WTC11 (cell line): ENCODE measurements around the gene ATP6V0D1. TPM values are rescaled to one million over a fixed set of nuclear protein-coding genes. Genes with fewer than 3 reads are reported as not detected.

Source experiments
- ATAC-seq: fragments of 200-7000 bp; cut with Tn5 transposase; 2 replicates; pipeline ENCODE4 v1.10.0; 2021; ENCODE audit warnings: mild to moderate bottlenecking, moderate library complexity
- CTCF ChIA-PET: fragments of 300-600 bp; sonication (Branson Sonifier 250); formaldehyde crosslinking; loops from one replicate; lab custom pipeline; 2021; ENCODE audit warnings: antibody characterized with exemption; lab: Charles Lee
- POLR2A ChIA-PET: fragments of 350-600 bp; sonication (Branson Sonifier 250); formaldehyde crosslinking; loops from one replicate; lab custom pipeline; 2021; ENCODE audit warnings: antibody characterized with exemption; lab: Charles Lee
- DNase-seq: peaks from one replicate; pipeline ENCODE4 v3.0.0; 2021; ENCODE audit warnings: low spot score
- H3K27ac Mint-ChIP-seq: 2 replicates; pipeline ENCODE4 v1.8.0; 2021; ENCODE audit warnings: mixed read lengths
- H3K27me3 Mint-ChIP-seq: 2 replicates; pipeline ENCODE4 v1.8.0; 2021; ENCODE audit warnings: low read depth, mild to moderate bottlenecking, moderate library complexity, mixed read lengths
- H3K36me3 Mint-ChIP-seq: 2 replicates; pipeline ENCODE4 v1.8.0; 2021; ENCODE audit warnings: mixed read lengths
- H3K4me1 Mint-ChIP-seq: 2 replicates; pipeline ENCODE4 v1.8.0; 2022; ENCODE audit warnings: mixed read lengths
- H3K4me3 Mint-ChIP-seq: 2 replicates; pipeline ENCODE4 v1.8.0; 2021; ENCODE audit warnings: mild to moderate bottlenecking, moderate library complexity, mixed read lengths
- H3K9me3 Mint-ChIP-seq: 2 replicates; pipeline ENCODE4 v1.8.0; 2021; ENCODE audit warnings: mixed read lengths
- ELF4 ChIP-seq: sonication (generic); formaldehyde crosslinking; IDR thresholded peaks from 2 replicates; pipeline ENCODE4 v1.8.1; 2022; ENCODE audit warnings: low read depth, mild to moderate bottlenecking, moderate library complexity, missing genetic modification reagents
- MXD4 ChIP-seq: fragments of 250-450 bp; sonication (Bioruptor Pico); IDR thresholded peaks from 2 replicates; pipeline ENCODE4 v1.8.0; 2021; ENCODE audit warnings: mild to moderate bottlenecking, moderate library complexity, borderline replicate concordance
- NFYB ChIP-seq: sonication (generic); formaldehyde crosslinking; conservative IDR thresholded peaks from 2 replicates; pipeline ENCODE4 v1.8.0; 2022; ENCODE audit warnings: low read depth, missing genetic modification reagents
- SMAD4 ChIP-seq: sonication (generic); formaldehyde crosslinking; IDR thresholded peaks from 2 replicates; pipeline ENCODE4 v1.8.0; 2022; ENCODE audit warnings: mild to moderate bottlenecking, missing genetic modification reagents
- SOX15 ChIP-seq: fragments of 250-450 bp; sonication (Bioruptor Pico); IDR thresholded peaks from 2 replicates; pipeline ENCODE4 v1.9.0; 2021; ENCODE audit warnings: mild to moderate bottlenecking
- ZBTB21 ChIP-seq: sonication (generic); formaldehyde crosslinking; IDR thresholded peaks from 2 replicates; pipeline ENCODE4 v1.8.1; 2023; ENCODE audit warnings: mild to moderate bottlenecking, missing genetic modification reagents, borderline replicate concordance
- ZNF317 ChIP-seq: sonication (generic); formaldehyde crosslinking; IDR thresholded peaks from 2 replicates; pipeline ENCODE4 v1.8.1; 2023; ENCODE audit warnings: low read depth, mild to moderate bottlenecking, moderate library complexity, missing genetic modification reagents, borderline replicate concordance
- total RNA-seq: library from RNA; stranded (reverse); gene quantifications from 3 replicates; pipeline ENCODE4 v1.2.3, GENCODE V29; 2021
- TF ChIP-seq, protein P1 (sequence below): sonication (generic); formaldehyde crosslinking; IDR thresholded peaks from 2 replicates; pipeline ENCODE4 v1.8.0; 2022; ENCODE audit warnings: mild to moderate bottlenecking, missing genetic modification reagents
- TF ChIP-seq, protein P2 (sequence below): sonication (generic); formaldehyde crosslinking; IDR thresholded peaks from 2 replicates; pipeline ENCODE4 v1.8.1; 2022; ENCODE audit warnings: low read depth, mild to moderate bottlenecking, moderate library complexity, missing genetic modification reagents, borderline replicate concordance
- TF ChIP-seq, protein P3 (sequence below): fragments of 250-450 bp; sonication (Bioruptor Pico); IDR thresholded peaks from 2 replicates; pipeline ENCODE4 v1.9.0; 2021; ENCODE audit warnings: mild to moderate bottlenecking
- TF ChIP-seq, protein P4 (sequence below): sonication (generic); formaldehyde crosslinking; IDR thresholded peaks from 2 replicates; pipeline ENCODE4 v1.8.0; 2022; ENCODE audit warnings: missing genetic modification reagents
- TF ChIP-seq, protein P5 (sequence below): sonication (generic); formaldehyde crosslinking; IDR thresholded peaks from 2 replicates; pipeline ENCODE4 v1.8.1; 2023; ENCODE audit warnings: mild to moderate bottlenecking, missing genetic modification reagents

ATP6V0D1 gene
- total RNA-seq, 1 experiment from 2014 or later: 44.1 TPM

DNA sequence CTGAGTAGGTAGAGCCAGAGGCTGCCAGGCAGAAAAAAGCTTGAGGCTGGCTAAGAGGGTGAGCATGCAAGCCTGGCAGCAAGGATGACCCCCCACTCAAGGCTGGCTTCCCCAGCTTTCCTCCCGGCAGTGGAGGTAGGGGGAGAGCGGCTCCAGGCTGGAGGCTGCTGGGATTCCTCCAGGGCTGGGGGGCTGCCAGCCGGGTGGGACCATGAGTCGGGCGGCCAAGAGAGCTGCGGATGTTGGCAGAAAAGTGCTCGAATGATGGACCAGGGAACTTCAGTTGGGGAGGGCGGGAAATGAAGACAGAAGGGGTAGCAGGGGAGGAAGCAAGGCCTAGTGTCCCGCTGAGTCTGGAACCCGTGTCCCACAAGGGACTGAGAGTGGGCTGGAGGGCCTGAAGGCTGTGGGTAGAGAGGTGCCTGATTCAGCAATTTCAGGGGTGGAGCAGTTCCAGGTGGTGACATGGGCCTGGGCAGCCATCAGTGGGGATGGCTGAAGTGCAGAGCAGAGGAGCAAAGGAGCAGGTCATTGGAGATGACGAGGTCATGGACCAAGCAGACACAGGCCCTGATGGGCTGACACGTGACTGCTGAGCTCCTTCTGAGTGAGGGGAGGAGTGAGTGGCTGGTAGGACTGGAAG is 29.8 kb downstream of the ATP6V0D1 start:
- DNase-seq: no peak
- TF ChIP-seq MXD4: no peak
- no peaks in the 10 kb centered on the region; the same call in 1 of the 2 replicates for H3K27me3 Mint-ChIP-seq
- ATAC-seq: no peak
- H3K27ac Mint-ChIP-seq: peak overlapping the region; percentile 7; the same call in 1 of the 2 replicates
- no peak overlapping the region for H3K4me3 Mint-ChIP-seq
- H3K4me1 Mint-ChIP-seq: no peaks in the 10 kb centered on the region
- ChIA-PET CTCF (interaction anchor here (1.3 to 12.8 kb wide), 5 partner anchors 15 to 58 kb away, joined by 5 to 234 read pairs (median 7); partner anchors contain the start of genes ATP6V0D1, HSD11B2 and TPPP3), POLR2A (no interaction called here)
- no peaks in the 10 kb centered on the region for H3K9me3 Mint-ChIP-seq
- 0 out of 2 replicates have a peak, but pooled peaks cover 3% of the 10 kb centered on the region for H3K36me3 Mint-ChIP-seq

DNA sequence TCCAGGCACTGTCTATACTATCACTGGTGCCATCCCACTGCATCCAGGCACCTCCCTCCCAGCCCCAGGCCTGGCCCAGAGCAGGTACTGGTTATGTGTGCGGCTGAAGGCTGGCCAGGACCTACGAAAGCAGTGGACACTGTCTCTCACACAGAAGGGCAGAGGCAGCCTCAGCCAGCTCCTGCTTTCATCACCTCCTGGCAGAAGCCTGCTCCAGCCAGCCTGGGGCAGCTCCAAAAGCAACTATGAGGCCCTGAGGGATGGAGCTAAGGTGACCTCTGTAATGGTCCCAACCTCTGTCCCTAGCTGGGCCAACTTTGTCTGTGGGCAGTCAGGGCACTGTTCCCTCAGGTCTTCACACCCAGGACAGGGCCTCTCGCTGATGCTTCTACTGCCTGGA is 31.2 kb downstream of the ATP6V0D1 start:
- ChIA-PET CTCF (interaction anchor here (1.7 to 12.8 kb wide), 2 partner anchors 16 to 25 kb away, joined by 9 to 234 read pairs; no protein-coding TSS in a partner anchor), POLR2A (interaction anchor here (1.0 kb wide), 1 partner anchor 26 kb away, joined by 3 read pairs; no protein-coding TSS in a partner anchor)
- TF ChIP-seq SMAD4 (CRISPR knock-in tag): no peak
- no peak for TF ChIP-seq ELF4
- TF ChIP-seq, protein P1, sequence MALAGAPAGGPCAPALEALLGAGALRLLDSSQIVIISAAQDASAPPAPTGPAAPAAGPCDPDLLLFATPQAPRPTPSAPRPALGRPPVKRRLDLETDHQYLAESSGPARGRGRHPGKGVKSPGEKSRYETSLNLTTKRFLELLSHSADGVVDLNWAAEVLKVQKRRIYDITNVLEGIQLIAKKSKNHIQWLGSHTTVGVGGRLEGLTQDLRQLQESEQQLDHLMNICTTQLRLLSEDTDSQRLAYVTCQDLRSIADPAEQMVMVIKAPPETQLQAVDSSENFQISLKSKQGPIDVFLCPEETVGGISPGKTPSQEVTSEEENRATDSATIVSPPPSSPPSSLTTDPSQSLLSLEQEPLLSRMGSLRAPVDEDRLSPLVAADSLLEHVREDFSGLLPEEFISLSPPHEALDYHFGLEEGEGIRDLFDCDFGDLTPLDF (CRISPR knock-in tag): no peak
- TF ChIP-seq, protein P2, sequence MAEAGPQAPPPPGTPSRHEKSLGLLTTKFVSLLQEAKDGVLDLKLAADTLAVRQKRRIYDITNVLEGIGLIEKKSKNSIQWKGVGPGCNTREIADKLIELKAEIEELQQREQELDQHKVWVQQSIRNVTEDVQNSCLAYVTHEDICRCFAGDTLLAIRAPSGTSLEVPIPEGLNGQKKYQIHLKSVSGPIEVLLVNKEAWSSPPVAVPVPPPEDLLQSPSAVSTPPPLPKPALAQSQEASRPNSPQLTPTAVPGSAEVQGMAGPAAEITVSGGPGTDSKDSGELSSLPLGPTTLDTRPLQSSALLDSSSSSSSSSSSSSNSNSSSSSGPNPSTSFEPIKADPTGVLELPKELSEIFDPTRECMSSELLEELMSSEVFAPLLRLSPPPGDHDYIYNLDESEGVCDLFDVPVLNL (CRISPR knock-in tag): no peak
- TF ChIP-seq SOX15: no peak
- TF ChIP-seq, protein P3, sequence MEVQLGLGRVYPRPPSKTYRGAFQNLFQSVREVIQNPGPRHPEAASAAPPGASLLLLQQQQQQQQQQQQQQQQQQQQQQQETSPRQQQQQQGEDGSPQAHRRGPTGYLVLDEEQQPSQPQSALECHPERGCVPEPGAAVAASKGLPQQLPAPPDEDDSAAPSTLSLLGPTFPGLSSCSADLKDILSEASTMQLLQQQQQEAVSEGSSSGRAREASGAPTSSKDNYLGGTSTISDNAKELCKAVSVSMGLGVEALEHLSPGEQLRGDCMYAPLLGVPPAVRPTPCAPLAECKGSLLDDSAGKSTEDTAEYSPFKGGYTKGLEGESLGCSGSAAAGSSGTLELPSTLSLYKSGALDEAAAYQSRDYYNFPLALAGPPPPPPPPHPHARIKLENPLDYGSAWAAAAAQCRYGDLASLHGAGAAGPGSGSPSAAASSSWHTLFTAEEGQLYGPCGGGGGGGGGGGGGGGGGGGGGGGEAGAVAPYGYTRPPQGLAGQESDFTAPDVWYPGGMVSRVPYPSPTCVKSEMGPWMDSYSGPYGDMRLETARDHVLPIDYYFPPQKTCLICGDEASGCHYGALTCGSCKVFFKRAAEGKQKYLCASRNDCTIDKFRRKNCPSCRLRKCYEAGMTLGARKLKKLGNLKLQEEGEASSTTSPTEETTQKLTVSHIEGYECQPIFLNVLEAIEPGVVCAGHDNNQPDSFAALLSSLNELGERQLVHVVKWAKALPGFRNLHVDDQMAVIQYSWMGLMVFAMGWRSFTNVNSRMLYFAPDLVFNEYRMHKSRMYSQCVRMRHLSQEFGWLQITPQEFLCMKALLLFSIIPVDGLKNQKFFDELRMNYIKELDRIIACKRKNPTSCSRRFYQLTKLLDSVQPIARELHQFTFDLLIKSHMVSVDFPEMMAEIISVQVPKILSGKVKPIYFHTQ (CRISPR knock-in tag): no peak
- TF ChIP-seq, protein P4, sequence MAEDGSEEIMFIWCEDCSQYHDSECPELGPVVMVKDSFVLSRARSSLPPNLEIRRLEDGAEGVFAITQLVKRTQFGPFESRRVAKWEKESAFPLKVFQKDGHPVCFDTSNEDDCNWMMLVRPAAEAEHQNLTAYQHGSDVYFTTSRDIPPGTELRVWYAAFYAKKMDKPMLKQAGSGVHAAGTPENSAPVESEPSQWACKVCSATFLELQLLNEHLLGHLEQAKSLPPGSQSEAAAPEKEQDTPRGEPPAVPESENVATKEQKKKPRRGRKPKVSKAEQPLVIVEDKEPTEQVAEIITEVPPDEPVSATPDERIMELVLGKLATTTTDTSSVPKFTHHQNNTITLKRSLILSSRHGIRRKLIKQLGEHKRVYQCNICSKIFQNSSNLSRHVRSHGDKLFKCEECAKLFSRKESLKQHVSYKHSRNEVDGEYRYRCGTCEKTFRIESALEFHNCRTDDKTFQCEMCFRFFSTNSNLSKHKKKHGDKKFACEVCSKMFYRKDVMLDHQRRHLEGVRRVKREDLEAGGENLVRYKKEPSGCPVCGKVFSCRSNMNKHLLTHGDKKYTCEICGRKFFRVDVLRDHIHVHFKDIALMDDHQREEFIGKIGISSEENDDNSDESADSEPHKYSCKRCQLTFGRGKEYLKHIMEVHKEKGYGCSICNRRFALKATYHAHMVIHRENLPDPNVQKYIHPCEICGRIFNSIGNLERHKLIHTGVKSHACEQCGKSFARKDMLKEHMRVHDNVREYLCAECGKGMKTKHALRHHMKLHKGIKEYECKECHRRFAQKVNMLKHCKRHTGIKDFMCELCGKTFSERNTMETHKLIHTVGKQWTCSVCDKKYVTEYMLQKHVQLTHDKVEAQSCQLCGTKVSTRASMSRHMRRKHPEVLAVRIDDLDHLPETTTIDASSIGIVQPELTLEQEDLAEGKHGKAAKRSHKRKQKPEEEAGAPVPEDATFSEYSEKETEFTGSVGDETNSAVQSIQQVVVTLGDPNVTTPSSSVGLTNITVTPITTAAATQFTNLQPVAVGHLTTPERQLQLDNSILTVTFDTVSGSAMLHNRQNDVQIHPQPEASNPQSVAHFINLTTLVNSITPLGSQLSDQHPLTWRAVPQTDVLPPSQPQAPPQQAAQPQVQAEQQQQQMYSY (CRISPR knock-in tag): no peak
- TF ChIP-seq, protein P5, sequence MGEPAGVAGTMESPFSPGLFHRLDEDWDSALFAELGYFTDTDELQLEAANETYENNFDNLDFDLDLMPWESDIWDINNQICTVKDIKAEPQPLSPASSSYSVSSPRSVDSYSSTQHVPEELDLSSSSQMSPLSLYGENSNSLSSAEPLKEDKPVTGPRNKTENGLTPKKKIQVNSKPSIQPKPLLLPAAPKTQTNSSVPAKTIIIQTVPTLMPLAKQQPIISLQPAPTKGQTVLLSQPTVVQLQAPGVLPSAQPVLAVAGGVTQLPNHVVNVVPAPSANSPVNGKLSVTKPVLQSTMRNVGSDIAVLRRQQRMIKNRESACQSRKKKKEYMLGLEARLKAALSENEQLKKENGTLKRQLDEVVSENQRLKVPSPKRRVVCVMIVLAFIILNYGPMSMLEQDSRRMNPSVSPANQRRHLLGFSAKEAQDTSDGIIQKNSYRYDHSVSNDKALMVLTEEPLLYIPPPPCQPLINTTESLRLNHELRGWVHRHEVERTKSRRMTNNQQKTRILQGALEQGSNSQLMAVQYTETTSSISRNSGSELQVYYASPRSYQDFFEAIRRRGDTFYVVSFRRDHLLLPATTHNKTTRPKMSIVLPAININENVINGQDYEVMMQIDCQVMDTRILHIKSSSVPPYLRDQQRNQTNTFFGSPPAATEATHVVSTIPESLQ (CRISPR knock-in tag): no peak
- no peak for TF ChIP-seq ZNF317
- no peak for TF ChIP-seq NFYB (CRISPR knock-in tag)
- TF ChIP-seq ZBTB21 (CRISPR knock-in tag): no peak
- H3K4me3 Mint-ChIP-seq: no peak overlapping the region
- ATAC-seq (no peak), DNase-seq (no peak)
- H3K9me3 Mint-ChIP-seq: no peaks in the 10 kb centered on the region
- 0 out of 2 replicates have a peak, but pooled peaks cover 3% of the 10 kb centered on the region for H3K36me3 Mint-ChIP-seq
- H3K27ac Mint-ChIP-seq: no peak overlapping the region
- H3K27me3 Mint-ChIP-seq: no peaks in the 10 kb centered on the region; the same call in 1 of the 2 replicates
- H3K4me1 Mint-ChIP-seq: no peaks in the 10 kb centered on the region; the same call in 1 of the 2 replicates
